Retinal pigment epithelial cell (primary cell): ENCODE data around the gene SP8.

ENCODE experiments used
- DNase-seq: peaks from one replicate; pipeline ENCODE4 v3.0.0-alpha.2; 2010; ENCODE audit warnings: low read depth
- H3K4me3 ChIP-seq: 2 replicates; pipeline ENCODE4 v1.5.1; 2011; ENCODE audit warnings: mild to moderate bottlenecking, low read length, control low read depth, moderate library complexity
- TF ChIP-seq, protein P1 (sequence below): conservative IDR thresholded peaks from 2 replicates; pipeline ENCODE4 v1.5.1; 2011; ENCODE audit warnings: low read depth, low read length, control low read depth, inconsistent platforms

SP8 gene

DNA sequence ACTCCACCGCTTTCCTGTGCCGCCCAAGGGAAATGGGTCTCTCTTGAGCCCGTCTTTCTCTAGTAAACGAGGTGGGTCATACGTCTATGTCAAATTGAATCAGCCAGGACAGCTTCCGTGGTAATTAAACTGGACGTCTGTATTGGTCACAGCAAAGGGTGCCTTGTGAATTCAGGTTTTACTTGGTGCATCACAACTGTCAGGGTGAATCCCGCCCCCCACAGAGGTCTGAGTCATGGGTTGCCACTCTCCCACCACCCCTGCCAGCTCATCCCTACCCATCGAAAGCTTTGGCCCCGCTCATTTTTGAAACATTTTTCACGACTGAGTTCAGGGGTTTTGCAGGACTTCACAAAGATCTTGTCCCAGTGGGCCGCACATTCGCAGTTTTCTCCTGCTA, 8.0 kb upstream of the SP8 start:
- DNase-seq = no peak
- TF ChIP-seq, protein P1, sequence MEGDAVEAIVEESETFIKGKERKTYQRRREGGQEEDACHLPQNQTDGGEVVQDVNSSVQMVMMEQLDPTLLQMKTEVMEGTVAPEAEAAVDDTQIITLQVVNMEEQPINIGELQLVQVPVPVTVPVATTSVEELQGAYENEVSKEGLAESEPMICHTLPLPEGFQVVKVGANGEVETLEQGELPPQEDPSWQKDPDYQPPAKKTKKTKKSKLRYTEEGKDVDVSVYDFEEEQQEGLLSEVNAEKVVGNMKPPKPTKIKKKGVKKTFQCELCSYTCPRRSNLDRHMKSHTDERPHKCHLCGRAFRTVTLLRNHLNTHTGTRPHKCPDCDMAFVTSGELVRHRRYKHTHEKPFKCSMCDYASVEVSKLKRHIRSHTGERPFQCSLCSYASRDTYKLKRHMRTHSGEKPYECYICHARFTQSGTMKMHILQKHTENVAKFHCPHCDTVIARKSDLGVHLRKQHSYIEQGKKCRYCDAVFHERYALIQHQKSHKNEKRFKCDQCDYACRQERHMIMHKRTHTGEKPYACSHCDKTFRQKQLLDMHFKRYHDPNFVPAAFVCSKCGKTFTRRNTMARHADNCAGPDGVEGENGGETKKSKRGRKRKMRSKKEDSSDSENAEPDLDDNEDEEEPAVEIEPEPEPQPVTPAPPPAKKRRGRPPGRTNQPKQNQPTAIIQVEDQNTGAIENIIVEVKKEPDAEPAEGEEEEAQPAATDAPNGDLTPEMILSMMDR = no peak
- H3K4me3 ChIP-seq = no peak overlapping the region

DNA sequence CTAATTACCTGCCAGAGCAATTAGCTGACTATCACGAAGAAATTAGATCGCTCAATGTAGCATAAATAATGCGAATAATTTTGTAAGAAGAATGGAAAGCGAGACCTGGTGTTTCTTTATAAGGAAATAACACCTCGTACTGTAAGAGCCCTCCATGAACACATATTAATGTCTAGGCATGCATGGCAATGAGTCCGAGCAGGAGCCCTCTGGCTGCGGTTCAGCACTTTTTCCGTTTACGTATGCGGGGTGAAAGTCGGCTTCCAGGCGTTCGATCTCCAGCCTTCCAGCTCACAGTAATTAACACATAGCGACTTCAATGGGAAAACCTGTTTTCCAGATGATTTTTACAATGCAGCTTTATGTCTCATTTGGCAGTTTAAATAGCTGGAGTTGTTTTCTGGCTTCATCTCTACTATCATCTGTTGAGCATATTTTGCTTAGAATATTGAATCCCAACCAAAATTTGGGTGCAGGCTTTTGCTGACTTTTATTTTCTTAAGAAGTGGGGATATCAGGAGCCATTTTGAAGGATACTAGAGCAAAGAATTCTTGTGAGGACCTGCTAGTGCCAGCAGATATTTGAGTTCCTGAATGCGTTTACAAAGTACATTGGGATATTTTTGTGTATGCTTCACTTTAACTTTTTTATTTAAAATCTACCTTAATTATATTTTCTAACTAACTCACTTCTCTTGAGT, 7.2 kb upstream of the SP8 start:
- DNase-seq = no peak
- TF ChIP-seq, protein P1 = no peak
- H3K4me3 ChIP-seq = no peak overlapping the region

DNA sequence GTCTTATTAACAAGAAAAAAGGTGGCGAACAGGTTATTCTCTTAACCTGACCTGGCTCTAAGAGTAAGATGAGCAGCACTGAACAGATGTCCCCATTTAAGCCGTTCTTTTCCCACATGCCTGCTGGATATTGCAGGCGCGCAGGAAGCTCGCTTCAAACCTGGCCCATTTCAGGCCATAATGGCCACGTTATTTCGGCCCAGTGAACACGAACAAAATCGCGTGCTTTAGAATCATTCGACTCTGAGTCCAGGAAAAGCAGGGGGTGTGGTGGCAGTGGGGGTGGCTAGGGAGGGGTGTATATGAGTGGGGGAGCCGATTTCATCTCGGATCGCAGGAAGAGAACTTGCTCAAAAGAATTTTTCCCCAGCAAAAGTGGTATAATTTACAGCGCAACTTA, 6.6 kb upstream of the SP8 start:
- H3K4me3 ChIP-seq = no peak overlapping the region
- TF ChIP-seq, protein P1 = no peak
- DNase-seq = no peak

DNA sequence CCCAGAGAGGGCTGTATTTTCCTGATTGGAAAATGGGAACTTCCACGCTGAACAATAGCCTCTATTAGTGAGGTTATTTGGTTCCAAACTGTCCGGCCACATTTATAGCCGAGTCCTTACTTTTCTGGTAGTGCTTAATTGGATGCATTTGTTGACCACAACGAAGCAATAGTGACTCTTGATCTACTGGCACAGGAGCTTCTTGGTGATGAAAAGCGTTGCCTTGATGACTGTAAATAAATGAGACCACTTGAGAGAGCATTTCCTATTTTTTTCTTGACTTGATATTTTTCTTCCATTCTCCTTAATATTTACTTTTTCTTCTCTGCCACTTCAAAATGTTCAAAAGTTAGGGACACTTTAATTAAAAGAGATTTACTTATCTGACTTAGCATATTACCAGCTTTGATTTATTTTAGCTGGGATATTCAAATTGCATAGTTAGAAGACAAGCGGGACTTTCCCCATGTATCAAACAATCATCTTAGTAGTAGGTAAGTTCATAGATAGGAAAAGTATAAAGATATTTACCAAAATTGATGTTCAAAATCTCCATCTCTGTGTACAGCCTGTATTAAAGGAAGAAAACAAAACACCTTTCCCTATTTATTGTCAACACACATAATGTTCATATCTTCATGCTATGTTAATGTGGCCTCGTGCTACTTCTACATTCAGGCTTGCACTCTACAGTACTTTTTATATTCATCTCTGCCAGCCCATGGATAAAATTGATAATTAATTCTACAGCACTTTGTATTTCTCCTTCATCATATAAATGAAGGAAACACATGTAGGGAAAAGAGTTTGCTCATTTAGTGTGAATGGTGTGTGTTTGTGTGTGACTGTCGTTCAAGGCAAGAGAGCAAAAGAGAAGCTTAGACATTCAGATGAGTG, 5.1 kb upstream of the SP8 start:
- no peak for DNase-seq
- H3K4me3 ChIP-seq = no peak overlapping the region
- TF ChIP-seq, protein P1 = no peak

GRCh38 chr7:20790375-20790774, 3.7 kb upstream of the SP8 start:
- H3K4me3 ChIP-seq = no peak overlapping the region
- TF ChIP-seq, protein P1 = no peak
- DNase-seq = no peak

GRCh38 chr7:20788420-20788990, 1.8 kb upstream of the SP8 start:
- DNase-seq = no peak
- no peak overlapping the region for H3K4me3 ChIP-seq
- TF ChIP-seq, protein P1 = no peak
